ENCODE data around the gene ATP10A. TPM values are rescaled to one million over a fixed set of nuclear protein-coding genes. Genes with fewer than 3 reads are reported as not detected.

Gene ATP10A
- total and polyA plus RNA-seq, 9 of the 15 experiments (the other 6 are each of a cell fraction or from before 2014, with no cell fraction given), result 0.09 TPM; not detected in 8

- BruUV-seq (replicated peaks), result no TSS peak
- Histone ChIP-seq H3K9ac (ENCODE audit: insufficient read depth in 1 of 2, low read depth in 2 of 2, low read length in 2 of 2) (no peak overlapping the region), H3K4me3 (no peak overlapping the region), H3K9me1 (ENCODE audit: control insufficient read depth, insufficient read depth, low read length) (no peaks in the 10 kb centered on the region), H3K27me3 (ENCODE audit: control insufficient read depth in 2 of 2, insufficient read depth in 2 of 2, low read length in 2 of 2) (peaks cover 0 to 37% of the 10 kb centered on the region in 2 experiments; a peak in 3 of 5 replicates), H2AFZ (ENCODE audit: low read depth, low read length) (no peak overlapping the region), H3K4me2 (ENCODE audit: insufficient read depth, low read length) (no peak overlapping the region), H4K20me1 (replicated peaks; ENCODE audit: control insufficient read depth, insufficient read depth, low read length) (no peaks in the 10 kb centered on the region; the same call in 1 of the 2 replicates), H3K4me1 (replicated peaks in 1 of 2; ENCODE audit: control insufficient read depth in 2 of 2, insufficient read depth in 2 of 2, low read length in 2 of 2) (no peaks in the 10 kb centered on the region), H3K79me2 (ENCODE audit: control insufficient read depth, insufficient read depth, low read length) (no peaks in the 10 kb centered on the region), H3K36me3 (ENCODE audit: control insufficient read depth, insufficient read depth, low read length) (no peaks in the 10 kb centered on the region), H3K27ac (ENCODE audit: extremely low read depth, low read depth, low read length) (no peak overlapping the region), H3K9me3 (replicated peaks; ENCODE audit: control insufficient read depth, insufficient read depth, low read depth, low read length) (no peaks in the 10 kb centered on the region)
- no peak for TF ChIP-seq POU5F1 (IDR thresholded peaks at IDR 0.05; ENCODE audit: borderline replicate concordance, low read depth, low read length, partially characterized antibody)
- no peak for TF ChIP-seq GABPA (tag; conservative IDR thresholded peaks at IDR 0.05; ENCODE audit: low read depth)
- no peak for TF ChIP-seq ZNF699 (CRISPR knock-in tag; IDR thresholded peaks at IDR 0.05; ENCODE audit: insufficient replicate concordance)
- TF ChIP-seq ZNF561 (CRISPR knock-in tag; conservative IDR thresholded peaks at IDR 0.05), result no peak
- TF ChIP-seq ZNF778 (CRISPR knock-in tag; IDR thresholded peaks at IDR 0.05), result no peak
- TF ChIP-seq HIVEP1 (CRISPR knock-in tag; IDR thresholded peaks at IDR 0.05), result no peak
- no peak for TF ChIP-seq RB1 (IDR thresholded peaks at IDR 0.05; ENCODE audit: low read depth)
- TF ChIP-seq ATF3 (IDR thresholded peaks at IDR 0.05), result no peak
- no peak for TF ChIP-seq ATF3 (CRISPR knock-in tag; conservative IDR thresholded peaks at IDR 0.05)
- TF ChIP-seq ELF4 (CRISPR knock-in tag; IDR thresholded peaks at IDR 0.05), result no peak
- no peak for TF ChIP-seq EP400 (IDR thresholded peaks at IDR 0.05)
- TF ChIP-seq HMG20B (CRISPR knock-in tag; IDR thresholded peaks at IDR 0.05), result no peak
- TF ChIP-seq ZNF717 (CRISPR knock-in tag; IDR thresholded peaks at IDR 0.05), result no peak
- TF ChIP-seq ZSCAN32 (CRISPR knock-in tag; IDR thresholded peaks at IDR 0.05), result no peak
- TF ChIP-seq E2F6 (IDR thresholded peaks at IDR 0.05; ENCODE audit: borderline replicate concordance in 1 of 2, extremely low read depth in 1 of 2, insufficient read depth in 1 of 2, insufficient read length in 1 of 2, low read depth in 1 of 2, low read length in 1 of 2, poor library complexity in 1 of 2, severe bottlenecking in 1 of 2), result no peak
- no peak for TF ChIP-seq MEF2D (tag; conservative IDR thresholded peaks at IDR 0.05; ENCODE audit: low read depth)
- TF ChIP-seq CEBPZ (IDR thresholded peaks at IDR 0.05; ENCODE audit: borderline replicate concordance, low read depth, low read length), result no peak
- no peak for TF ChIP-seq HCFC1 (IDR thresholded peaks at IDR 0.05; ENCODE audit: low read depth, low read length)
- TF ChIP-seq CCNT2 (IDR thresholded peaks at IDR 0.05; ENCODE audit: borderline replicate concordance, extremely low read depth, insufficient read length, low read depth, low read length), result no peak
- intact Hi-C loops (cut with micrococcal nuclease) (no loop called here), in situ Hi-C loops (cut with MboI) (no loop called here)
- no peak for FAIRE-seq
- ATAC-seq, result no peak
- CTCF ChIA-PET (ENCODE audit: low intra/inter-chr PET ratio), result no interaction called here
- POLR2A ChIA-PET, result no interaction called here
- no peak for DNase-seq (ENCODE audit: extremely low read depth in 1 of 4, low spot score in 3 of 4)
- 1% methylated on average over 7 of the region's 7 CpGs for WGBS (ENCODE audit: insufficient coverage, low coverage, missing lambda C conversion rate)
Observed at GRCh38 chr15:25678500-25678855, 184.6 kb downstream of the ATP10A start.
